Cardiac muscle cell (in vitro differentiated cells and primary cell): ENCODE measurements around the gene RAD51C. TPM values are rescaled to one million over a fixed set of nuclear protein-coding genes. Genes with fewer than 3 reads are reported as not detected.
"Not testable (repeated sequence)": the region's sequence is repeated elsewhere in the genome, so short reads cannot be mapped to it uniquely, and the experiment has no call there.

Experiments
- DNase-seq, 2 donors: peaks; one replicate each; pipeline versions ENCODE4 v3.0.0 to v3.0.0-alpha.2; 2010 to 2017; ENCODE audit warnings: low read depth in 1 of 2, low spot score in 1 of 2
- H3K27ac ChIP-seq: fragments of 200-600 bp; sonication (generic); 2 replicates; pipeline ENCODE4 v1.5.1; 2016
- H3K27me3 ChIP-seq: fragments of 200-600 bp; sonication (generic); 2 replicates; pipeline ENCODE4 v1.6.0; 2016; ENCODE audit warnings: control low read depth
- H3K36me3 ChIP-seq: fragments of 200-600 bp; sonication (generic); 2 replicates; pipeline ENCODE4 v1.5.1; 2016; ENCODE audit warnings: control low read depth
- H3K4me1 ChIP-seq: fragments of 200-600 bp; sonication (generic); 2 replicates; pipeline ENCODE4 v1.8.1; 2017; ENCODE audit warnings: low read depth, mild to moderate bottlenecking, mixed run types
- H3K4me3 ChIP-seq: fragments of 200-600 bp; sonication (generic); 2 replicates; pipeline ENCODE4 v1.5.1; 2016; ENCODE audit warnings: mild to moderate bottlenecking
- H3K9me3 ChIP-seq: fragments of 200-600 bp; sonication (generic); 2 replicates; pipeline ENCODE4 v1.5.1; 2017; ENCODE audit warnings: low read depth, mild to moderate bottlenecking, control low read depth
- CTCF ChIP-seq: IDR thresholded peaks from 2 replicates; pipeline ENCODE4 v1.5.1; 2012; ENCODE audit warnings: low read depth, mild to moderate bottlenecking, low read length
- polyA plus RNA-seq: library from polyadenylated mRNA; unstranded; fragments of >200 nt; fragmentation: Nextera tagmentation; extraction: Ambion mirVana; gene quantifications from 2 replicates; pipeline ENCODE4 v1.2.1, GENCODE V29; 2016
- total RNA-seq: library from RNA; depleted of rRNA; stranded (reverse); fragments of >200 nt; gene quantifications from 2 replicates; pipeline ENCODE4 v1.2.3, GENCODE V29; 2016

The RAD51C gene
- total and polyA plus RNA-seq, 2 experiments from 2014 or later: 10.9 to 21.8 TPM

GRCh38 chr17:58734040-58734439 lies 41.6 kb downstream of the RAD51C start:
- Histone ChIP-seq H3K9me3 (no peaks in the 10 kb centered on the region), H3K4me1 (no peaks in the 10 kb centered on the region), H3K4me3 (no peak overlapping the region), H3K27ac (no peak overlapping the region), H3K27me3 (no peaks in the 10 kb centered on the region), H3K36me3 (no peaks in the 10 kb centered on the region)
- DNase-seq: no peak
- TF ChIP-seq CTCF: no peak

- no peaks in the 10 kb centered on the region for H3K4me1 ChIP-seq
- H3K4me3 ChIP-seq: no peak overlapping the region
- no peak for DNase-seq
These were observed 42.4 kb downstream of the RAD51C start for GRCh38 chr17:58734811-58735210.

GRCh38 chr17:58741121-58741625 lies 48.8 kb downstream of the RAD51C start:
- no peaks in the 10 kb centered on the region for H3K36me3 ChIP-seq
- H3K9me3 ChIP-seq: no peaks in the 10 kb centered on the region
- no peak for TF ChIP-seq CTCF
- no peaks in the 10 kb centered on the region for H3K27me3 ChIP-seq
- H3K4me1 ChIP-seq: no peaks in the 10 kb centered on the region
- no peak overlapping the region for H3K4me3 ChIP-seq
- DNase-seq: peak in 1 of 2 donors; percentile 37
- no peak overlapping the region for H3K27ac ChIP-seq

More at GRCh38 chr17:58734811-58735210, 42.4 kb downstream of the RAD51C start:
- Histone ChIP-seq H3K36me3 (no peaks in the 10 kb centered on the region), H3K27ac (no peak overlapping the region), H3K27me3 (no peaks in the 10 kb centered on the region), H3K9me3 (no peaks in the 10 kb centered on the region)
- TF ChIP-seq CTCF: no peak

- no peaks in the 10 kb centered on the region for H3K4me1 ChIP-seq
- no peaks in the 10 kb centered on the region for H3K27me3 ChIP-seq
- no peak overlapping the region for H3K4me3 ChIP-seq
- H3K36me3 ChIP-seq: no peaks in the 10 kb centered on the region
- no peak for TF ChIP-seq CTCF
- no peak overlapping the region for H3K27ac ChIP-seq
- no peaks in the 10 kb centered on the region for H3K9me3 ChIP-seq
- DNase-seq: no peak
These were observed 55.3 kb downstream of the RAD51C start for GRCh38 chr17:58747674-58748073.

GRCh38 chr17:58749627-58750026 lies 57.2 kb downstream of the RAD51C start:
- H3K9me3 ChIP-seq, H3K4me1 ChIP-seq, H3K36me3 ChIP-seq, H3K4me3 ChIP-seq, DNase-seq, H3K27ac ChIP-seq, H3K27me3 ChIP-seq: not testable (repeated sequence)

- TF ChIP-seq CTCF: no peak
- H3K9me3 ChIP-seq: no peaks in the 10 kb centered on the region
- DNase-seq: no peak
- no peak overlapping the region for H3K27ac ChIP-seq
- H3K4me1 ChIP-seq: peaks cover 8% of the 10 kb centered on the region
- no peaks in the 10 kb centered on the region for H3K36me3 ChIP-seq
- no peak overlapping the region for H3K4me3 ChIP-seq
- H3K27me3 ChIP-seq: peaks cover 20% of the 10 kb centered on the region
These were observed 60.6 kb downstream of the RAD51C start for GRCh38 chr17:58753026-58753425.
